ENCODE measurements around the gene OSBP2.

The OSBP2 gene

DNA sequence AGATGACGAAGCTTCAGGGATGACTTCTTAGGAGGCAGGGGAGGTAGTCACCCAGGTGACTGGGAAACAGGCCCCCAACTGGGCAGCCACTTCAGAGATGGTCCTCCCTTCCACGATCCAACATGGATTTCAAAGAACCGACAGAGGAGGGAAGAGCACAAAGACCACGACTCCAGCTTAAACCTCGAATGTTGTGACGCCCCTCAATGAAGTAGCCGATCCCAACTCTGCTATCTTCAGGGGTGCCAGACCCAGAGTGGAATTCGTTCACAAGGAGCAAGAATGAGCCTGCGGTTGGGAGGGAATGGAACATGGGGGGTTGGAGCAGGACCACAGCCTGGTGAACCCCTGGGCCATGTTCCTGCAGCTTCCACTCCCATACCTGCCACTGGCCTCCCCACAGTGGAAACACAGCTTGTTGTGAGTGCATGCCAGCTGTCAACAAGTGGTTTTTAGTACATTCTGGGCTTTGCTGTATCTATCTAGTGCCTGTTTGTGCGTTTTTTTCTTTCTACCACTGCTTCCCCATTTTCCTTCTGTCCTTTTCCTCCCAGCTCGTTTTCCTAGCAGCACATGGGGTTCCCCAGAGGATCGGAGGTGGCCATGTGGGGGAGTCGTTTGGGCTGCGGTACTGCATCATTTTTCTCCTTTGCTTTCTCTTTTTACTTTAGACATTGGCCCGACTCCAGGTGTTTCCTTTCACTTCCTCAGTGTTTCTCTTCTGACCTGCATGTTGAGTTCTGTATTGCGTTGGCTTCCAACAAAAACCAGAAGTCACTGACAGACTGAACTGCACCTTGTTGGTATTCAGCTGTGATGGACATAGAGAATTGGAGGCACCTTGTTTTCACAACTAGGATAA, 208.1 kb downstream of the OSBP2 start:
- Histone ChIP-seq H3K27ac (no peak overlapping the region), H3K4me3 (no peak overlapping the region)
- TF ChIP-seq, protein P1, sequence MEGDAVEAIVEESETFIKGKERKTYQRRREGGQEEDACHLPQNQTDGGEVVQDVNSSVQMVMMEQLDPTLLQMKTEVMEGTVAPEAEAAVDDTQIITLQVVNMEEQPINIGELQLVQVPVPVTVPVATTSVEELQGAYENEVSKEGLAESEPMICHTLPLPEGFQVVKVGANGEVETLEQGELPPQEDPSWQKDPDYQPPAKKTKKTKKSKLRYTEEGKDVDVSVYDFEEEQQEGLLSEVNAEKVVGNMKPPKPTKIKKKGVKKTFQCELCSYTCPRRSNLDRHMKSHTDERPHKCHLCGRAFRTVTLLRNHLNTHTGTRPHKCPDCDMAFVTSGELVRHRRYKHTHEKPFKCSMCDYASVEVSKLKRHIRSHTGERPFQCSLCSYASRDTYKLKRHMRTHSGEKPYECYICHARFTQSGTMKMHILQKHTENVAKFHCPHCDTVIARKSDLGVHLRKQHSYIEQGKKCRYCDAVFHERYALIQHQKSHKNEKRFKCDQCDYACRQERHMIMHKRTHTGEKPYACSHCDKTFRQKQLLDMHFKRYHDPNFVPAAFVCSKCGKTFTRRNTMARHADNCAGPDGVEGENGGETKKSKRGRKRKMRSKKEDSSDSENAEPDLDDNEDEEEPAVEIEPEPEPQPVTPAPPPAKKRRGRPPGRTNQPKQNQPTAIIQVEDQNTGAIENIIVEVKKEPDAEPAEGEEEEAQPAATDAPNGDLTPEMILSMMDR (IDR thresholded peaks at IDR 0.05): no peak

DNA sequence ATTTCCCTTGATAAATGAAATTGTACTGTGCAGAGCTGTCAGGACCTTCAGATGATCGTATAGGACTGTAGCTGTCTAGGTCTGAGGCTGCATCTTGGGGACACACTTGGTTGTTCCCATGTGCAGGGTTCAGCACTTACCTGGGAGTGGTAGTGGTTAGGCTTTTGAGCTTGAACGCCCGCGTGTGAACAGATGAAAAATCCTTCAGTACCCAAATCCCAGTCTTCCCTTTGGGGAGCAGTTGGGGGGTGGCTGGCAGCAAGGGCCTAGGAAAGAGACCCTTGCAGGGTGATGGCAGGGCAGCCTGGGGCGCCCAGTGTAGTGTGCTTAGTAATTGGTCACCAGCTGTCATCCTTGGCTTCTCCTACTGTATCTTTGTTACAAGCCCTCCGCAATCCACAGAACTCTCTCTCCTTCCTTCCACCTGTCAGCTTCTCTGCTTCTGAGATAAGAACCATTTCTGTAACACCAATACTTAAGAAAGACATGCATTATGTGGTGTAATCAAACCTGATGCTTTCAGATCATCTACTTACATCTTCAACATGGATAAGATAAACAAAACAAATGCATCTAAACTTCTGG, 209.3 kb downstream of the OSBP2 start:
- DNase-seq (ENCODE audit: low spot score): no peak
- TF ChIP-seq, protein P1 (IDR thresholded peaks at IDR 0.05): no peak
- no peak overlapping the region for H3K4me3 ChIP-seq
- no peak overlapping the region for H3K27ac ChIP-seq

More for the DNA sequence above, 208.1 kb downstream of the OSBP2 start:
- DNase-seq (ENCODE audit: low spot score): no peak

DNA sequence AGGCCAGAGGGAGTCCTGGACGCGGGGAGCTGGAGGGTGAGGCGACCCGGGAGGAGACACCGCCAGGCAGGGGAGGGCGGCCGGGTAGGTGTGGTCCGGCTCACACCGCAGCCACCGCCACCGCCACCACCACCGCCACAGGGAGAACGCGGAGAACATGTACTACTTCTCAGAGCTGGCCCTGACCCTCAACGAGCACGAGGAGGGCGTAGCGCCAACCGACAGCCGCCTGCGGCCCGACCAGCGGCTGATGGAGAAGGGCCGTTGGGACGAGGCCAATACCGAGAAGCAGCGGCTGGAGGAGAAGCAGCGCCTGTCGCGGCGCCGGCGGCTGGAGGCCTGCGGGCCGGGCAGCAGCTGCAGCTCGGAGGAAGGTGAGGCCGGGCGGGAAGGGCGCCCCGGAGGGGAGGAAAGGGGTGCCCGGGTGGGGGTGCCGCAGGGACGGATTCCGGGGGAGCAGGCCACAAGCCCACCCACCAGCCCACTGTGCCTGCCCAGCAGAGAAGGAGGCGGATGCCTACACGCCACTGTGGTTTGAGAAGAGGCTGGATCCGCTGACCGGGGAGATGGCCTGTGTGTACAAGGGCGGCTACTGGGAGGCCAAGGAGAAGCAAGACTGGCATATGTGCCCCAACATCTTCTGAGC, 211.1 kb downstream of the OSBP2 start:
- H3K4me3 ChIP-seq: no peak overlapping the region
- H3K27ac ChIP-seq: no peak overlapping the region
- TF ChIP-seq, protein P1 (IDR thresholded peaks at IDR 0.05): no peak
- no peak for DNase-seq (ENCODE audit: low spot score)

DNA sequence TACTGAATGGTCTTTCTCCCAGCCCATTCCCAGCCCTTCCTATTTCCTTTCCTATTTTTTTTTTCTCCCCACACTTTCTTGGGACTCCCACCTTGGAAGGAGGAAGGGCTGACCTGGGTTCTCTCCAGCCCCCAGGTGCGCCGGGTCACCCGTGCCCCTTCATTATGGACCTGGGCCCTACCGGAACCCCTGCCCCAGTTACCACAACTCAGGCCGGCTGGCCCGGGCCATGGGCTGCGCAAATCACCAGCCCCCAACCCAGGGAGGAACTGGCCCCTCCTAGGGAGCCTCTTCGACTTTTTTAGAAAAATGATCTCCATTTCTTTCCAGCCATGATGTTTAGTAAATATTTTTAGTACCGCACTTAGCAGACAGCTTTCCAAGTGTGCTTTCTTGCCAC, 211.7 kb downstream of the OSBP2 start:
- TF ChIP-seq, protein P1 (IDR thresholded peaks at IDR 0.05): no peak
- Histone ChIP-seq H3K4me3 (no peak overlapping the region), H3K27ac (no peak overlapping the region)
- DNase-seq (ENCODE audit: low spot score): no peak

DNA sequence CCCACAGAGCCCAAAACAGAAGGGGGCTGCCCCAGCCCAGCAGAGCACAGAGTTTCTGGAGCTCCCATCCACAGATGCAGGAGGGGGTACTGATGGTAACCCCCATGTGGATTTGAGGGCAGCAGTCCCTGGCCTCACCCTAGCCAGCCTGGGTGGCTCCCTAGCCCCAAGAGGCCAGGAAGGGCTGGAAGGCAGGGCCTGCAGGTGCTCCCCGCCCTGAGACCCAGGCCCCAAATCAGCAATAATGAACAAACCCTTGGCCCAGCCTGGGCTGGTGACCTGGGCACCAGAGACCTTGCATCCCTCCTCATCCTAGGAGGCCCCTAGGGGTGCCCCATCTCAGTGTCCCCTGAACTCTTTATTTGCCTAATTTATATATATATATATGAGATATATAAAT, 212.3 kb downstream of the OSBP2 start:
- DNase-seq (ENCODE audit: low spot score): no peak
- TF ChIP-seq, protein P1 (IDR thresholded peaks at IDR 0.05): no peak
- Histone ChIP-seq H3K27ac (no peak overlapping the region), H3K4me3 (no peak overlapping the region)

DNA sequence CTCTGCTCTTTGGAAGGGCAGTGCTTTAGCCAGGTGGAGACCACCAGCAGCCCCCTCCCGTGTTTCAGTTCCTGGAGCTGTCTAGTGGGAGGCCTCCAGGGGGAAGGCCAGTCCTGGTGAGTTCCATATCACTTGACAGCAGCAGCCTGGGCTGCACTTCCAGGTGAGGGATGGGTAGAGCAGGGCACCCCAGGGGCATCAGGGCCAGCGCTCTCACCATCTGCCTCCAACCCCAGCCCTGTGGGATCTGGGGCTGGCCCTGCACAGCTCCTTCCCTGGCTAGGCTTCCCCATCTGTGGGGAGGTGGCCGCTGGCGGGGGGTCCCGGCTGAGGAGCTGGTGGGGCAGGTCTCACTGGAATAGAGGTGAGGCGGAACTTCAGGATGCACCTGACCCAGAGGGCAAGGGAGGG, 213.4 kb downstream of the OSBP2 start:
- no peak overlapping the region for H3K4me3 ChIP-seq
- TF ChIP-seq, protein P1 (IDR thresholded peaks at IDR 0.05): no peak
- DNase-seq (ENCODE audit: low spot score): no peak
- no peak overlapping the region for H3K27ac ChIP-seq
